ENCODE data around the gene ASRGL1.
"Not testable (repeated sequence)": the region's sequence is repeated elsewhere in the genome, so short reads cannot be mapped to it uniquely, and the experiment has no call there.

ASRGL1 gene

DNA sequence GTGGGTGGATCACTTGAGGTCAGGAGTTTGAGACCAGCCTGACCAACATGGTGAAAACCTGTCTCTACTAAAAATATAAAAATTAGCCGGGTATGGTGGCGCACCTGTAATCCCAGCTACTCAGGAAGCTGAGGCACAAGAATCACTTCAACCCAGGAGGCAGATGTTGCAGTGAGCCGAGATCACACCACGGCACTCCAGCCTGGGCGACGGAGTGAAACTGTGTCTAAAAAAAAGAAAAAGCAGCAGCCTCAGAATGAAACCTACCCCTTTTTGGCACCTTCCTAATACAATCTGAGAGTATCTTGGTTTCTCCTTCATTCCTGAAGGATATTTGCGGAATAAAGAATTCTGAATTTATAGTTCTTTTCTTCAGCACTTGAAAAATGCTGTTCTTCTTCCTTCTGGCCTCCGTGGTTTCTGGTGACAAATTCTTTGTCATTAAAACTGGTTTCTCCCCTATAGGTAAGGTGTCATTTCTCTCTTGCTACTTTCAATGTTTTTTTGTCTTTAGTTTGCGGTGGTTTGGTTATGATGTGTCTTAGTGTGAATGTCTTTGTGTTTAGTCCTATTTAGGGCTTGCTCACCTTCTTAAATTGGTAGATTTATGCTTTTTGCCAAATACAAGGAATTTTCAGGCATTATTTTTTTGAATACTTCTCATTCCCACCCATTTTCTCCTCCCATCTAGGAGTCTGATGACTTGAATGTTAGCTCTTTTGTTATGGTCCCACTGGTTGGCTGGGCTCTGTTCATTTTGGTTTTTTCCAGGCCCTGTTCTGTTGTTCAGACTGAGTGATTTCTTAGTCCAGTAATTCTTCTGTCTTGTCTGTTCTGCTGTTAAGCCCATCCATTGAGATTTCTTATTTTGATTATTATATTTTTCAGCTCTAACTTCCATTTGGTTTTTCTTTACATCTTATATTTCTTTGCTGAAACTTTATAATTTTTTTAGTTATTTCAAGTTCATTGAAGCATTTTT lies 15.4 kb downstream of the ASRGL1 start:
- DNase-seq (ENCODE audit: low read depth in 3 of 3) = no peak

DNA sequence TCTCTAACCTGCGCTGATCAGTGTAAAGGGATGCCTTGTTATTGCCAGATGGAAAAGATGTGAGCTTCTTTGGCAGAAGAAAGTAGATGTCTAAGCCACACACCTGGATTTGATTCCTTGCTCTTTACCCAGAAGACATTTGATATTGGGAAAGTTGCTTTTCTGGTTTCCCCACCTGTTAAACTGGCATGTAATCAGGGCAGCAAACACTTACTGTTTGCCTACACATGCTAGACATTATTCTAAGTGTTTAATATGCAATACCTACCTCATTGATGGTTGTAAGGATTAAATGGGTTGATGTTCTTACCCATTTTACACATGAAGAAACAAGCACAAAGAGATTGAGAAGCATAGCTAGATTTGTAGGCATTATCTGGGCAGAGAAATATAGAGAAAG lies 16.6 kb downstream of the ASRGL1 start:
- no peak for DNase-seq (ENCODE audit: low read depth in 3 of 3)

DNA sequence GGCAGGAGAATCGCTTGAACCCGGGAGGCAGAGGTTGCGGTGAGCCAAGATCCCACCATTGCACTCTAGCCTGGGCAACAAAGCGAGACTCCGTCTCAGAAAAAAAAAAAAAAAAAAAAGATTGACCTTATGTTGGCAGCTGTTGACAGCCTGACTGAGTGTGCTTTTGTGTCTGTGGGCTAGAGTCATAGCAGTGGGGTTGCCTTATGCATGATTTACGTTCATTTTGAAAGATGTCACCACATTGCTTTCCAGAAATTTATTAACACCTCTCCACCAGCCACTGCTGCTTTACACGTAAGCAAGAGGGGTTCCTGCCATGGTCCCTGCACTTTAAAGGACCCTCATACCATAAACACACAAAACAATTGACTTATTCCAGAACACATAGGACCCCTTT lies 21.0 kb downstream of the ASRGL1 start:
- no peak for DNase-seq (ENCODE audit: low read depth in 3 of 3)

DNA sequence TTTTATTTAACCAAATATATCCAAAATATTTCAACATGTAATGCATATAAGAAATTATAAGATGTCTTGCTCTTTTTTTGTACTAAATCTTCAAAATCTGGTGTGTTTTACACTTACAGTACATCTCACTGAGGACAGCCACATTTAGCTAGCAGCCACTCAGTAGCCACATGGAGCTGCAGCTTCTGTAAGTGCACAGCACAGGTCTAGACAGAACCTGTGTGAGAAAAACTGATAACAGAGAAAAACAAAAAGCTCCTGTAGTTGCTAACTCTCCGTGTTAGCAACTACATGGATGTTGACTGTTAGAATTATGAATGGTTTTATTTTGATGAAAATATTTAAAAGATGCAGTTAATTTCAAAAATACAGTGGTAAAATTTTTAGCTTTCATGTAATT lies 22.2 kb downstream of the ASRGL1 start:
- no peak for DNase-seq (ENCODE audit: low read depth in 3 of 3)

DNA sequence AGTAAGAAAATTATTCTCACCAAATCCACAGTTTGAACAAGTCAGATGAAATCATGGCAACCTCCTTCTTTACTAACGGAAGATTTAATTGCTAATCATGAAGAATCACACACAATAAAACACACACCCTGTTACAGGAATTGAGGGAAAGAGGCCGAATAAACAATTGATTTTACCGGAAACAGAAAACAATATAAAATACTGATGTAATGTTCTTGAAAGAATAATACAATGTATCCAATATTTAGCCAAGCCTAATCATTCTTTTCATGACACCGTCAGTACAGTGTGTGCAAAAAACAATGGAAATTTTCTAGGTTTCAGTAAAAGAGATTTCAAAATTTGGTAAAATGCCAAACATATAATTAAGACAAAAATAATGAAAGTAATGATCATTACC lies 23.4 kb downstream of the ASRGL1 start:
- DNase-seq (ENCODE audit: low read depth in 3 of 3) = no peak

DNA sequence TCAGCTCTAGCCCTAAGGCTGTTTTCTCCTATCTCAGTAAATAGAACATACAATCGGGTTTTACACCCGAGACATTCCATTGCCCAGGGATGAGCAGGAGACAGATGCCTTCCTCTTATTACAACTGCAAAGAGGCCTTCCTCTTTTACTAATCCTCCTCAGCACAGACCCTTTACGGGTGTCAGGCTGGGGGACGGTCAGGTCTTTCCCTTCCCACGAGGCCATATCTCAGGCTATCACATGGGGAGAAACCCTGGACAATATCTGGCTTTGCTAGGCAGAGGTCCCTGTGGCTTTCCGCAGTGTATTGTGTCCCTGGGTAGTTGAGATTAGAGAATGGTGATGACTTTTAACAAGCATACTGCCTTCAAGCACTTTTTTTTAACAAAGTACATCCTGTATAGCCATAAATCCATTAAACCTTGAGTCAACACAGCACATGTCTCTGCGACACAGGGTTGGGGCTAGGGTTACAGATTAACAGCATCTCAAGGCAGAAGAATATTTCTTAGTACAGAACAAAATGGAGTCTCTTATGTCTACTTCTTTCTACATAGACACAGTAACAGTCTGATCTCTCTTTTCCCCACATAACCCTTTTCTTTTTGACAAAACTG lies 31.7 kb downstream of the ASRGL1 start:
- not testable (repeated sequence) for DNase-seq (ENCODE audit: low read depth in 3 of 3)

DNA sequence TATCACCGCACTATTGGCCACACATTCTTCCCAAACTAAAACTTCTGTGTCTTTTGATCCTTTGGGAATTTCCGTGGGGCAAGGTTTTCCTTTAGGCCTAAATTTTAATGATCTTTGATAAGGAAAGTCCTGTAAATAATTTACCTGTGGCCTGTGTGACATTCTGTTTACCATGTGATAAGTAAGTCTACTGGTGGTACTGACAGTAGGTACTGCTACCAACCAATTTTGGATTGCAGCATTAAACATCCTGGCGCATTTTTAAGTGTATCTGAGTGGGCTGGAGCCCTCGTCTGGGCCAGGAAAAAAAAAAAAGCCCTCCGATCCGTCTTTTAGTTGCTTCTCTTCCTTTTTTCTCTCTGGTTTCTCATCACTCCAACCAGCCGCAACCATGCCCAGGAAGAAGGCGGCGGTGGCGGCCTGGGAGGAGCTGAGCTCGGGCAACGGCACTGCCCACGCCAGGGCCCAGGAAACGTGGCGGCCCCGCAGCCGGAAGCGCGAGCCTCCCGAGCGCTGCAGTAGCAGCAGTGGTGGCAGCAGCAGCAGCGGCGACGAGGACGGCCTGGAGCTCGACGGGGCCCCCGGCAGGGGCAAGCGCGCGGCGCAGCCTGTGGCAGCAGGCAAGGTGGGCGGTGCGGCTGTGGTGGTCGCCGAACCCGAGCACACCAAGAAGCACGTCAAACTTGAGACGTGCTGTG lies 33.6 kb downstream of the ASRGL1 start:
- peak in 1 of 3 donors; percentile 10 for DNase-seq (ENCODE audit: low read depth in 3 of 3)

DNA sequence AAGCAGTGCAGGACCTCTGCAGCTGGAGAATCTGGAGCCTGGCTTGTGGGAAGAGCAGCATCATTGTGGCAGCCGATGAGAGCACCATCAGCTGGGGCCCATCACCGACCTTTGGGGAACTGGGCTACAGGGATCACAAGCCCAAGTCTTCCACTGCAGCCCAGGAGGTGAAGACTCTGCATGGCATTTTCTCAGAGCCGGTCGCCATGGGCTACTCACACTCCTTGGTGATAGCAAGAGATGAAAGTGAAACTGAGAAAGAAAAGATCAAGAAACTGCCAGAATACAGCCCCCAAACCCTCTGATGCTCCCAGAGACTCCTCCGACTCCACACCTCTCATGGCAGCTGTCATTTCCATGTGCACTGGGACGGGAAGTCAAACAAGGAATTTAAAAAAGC lies 35.6 kb downstream of the ASRGL1 start:
- DNase-seq (ENCODE audit: low read depth in 3 of 3) = no peak

DNA sequence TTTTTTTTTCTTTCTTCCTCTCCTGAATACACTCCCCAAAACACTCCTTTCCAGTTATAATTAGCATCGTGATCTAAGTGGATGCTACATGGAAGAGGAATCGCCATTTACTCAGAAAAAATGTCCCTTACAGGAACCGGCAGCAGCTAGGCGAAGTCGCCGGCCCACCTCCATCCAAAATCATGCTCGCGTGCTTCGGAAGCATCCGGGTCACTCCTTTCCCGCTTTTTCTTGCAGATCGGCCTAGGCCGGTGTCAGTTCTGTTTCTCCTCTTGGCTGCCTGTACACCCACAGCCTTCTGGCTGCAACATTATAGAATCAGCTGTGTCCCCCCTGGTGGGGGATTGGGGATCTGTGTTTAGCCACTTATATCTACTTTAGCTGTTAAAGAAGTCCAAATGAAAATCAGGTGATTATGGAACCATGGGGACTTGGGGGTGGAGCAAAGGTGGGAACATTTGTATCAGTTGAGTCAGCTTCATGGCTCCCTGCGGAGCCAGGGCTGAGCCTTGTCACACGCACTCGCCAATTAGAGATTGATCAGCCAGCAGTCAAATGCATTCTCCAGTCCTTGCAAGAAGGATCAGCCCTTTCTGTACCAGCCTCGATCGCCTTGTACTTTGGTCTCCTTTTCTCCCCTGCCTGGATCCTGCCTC lies 36.3 kb downstream of the ASRGL1 start:
- no peak for DNase-seq (ENCODE audit: low read depth in 3 of 3)

DNA sequence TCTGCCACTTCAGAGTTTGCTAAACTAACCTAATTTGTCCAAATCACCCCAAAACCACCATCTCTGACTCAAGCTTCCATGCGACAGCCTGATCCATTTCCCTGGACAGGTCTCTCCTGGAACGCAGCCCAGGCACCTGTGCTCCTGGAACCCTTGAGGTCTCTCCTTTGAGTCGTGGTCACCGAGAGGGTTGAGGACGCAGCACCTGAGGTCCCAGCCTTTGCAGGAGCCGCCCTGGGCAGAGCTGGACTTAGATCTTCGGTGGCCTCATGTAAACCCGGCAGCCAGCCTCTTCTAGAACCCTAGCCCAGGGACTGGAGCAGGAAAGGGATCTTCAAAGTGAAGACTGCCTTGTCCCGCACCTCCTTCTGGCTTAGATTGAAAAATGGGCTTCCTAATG lies 37.6 kb downstream of the ASRGL1 start:
- DNase-seq (ENCODE audit: low read depth in 3 of 3) = no peak

DNA sequence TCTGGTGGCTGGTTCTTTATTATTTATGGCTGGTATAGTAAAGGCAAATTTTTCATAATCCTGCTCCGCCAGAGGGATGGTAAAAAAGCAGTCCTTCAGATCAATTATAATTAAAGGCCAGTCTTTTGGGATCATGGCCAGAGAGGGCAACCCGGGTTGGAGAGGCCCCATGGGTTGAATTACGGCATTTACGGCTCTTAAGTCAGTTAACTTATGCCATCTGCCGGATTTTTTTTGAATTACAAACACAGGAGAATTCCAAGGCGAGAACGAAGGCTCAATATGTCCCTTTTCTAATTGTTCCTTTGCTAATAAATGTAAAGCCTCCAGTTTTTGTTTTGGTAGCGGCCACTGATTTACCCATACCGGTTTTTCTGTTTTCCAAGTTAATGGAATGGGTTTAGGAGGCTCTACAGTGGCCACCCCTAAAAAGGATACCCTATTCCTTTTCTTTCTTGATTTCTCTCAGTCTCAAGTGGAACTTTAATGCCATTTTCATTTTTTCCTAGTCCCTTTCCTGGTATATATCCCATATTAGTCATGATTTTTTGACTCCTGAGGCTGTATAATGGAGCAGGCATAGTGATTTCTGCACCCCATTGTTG lies 41.3 kb downstream of the ASRGL1 start:
- not testable (repeated sequence) for DNase-seq (ENCODE audit: low read depth in 3 of 3)

DNA sequence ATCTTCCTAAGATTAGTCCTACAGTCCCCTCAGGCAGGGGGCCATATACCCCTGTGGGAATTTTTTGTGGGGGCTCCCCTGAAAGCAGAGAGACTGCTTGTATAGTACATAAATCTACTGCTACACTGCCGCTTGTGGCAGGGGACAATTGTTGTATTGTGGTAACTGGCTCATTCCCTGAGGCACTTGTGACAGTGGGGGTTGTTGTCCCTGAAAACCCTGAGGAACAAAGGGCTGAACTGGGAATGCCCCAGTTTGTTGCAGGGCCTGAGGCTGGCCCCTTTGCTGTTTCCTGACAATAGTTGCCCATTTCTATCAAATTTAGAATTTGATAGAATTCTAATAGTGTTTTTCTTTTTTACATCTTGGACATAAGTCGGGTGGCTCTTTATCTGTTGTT lies 42.3 kb downstream of the ASRGL1 start:
- not testable (repeated sequence) for DNase-seq (ENCODE audit: low read depth in 3 of 3)

DNA sequence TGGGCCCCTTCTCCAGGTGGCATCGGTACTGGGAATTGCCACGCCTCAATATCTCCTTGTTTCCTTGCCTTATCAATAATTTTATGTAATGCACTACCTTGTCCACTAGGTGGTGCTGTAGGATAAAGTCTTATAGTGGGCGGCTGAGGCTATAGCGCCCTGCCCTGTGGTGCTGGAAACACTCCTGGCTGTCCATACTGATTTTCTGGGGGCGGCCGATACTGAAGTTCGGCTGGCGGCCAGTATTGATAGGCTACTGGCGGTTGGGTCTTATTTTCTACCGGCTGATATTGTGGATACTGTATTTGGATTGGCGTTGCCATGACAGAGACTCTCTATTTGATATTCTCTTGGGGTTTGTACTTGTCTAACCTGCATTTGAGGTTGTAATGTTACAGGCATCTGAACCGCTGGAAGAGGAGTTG lies 43.6 kb downstream of the ASRGL1 start:
- not testable (repeated sequence) for DNase-seq (ENCODE audit: low read depth in 3 of 3)

DNA sequence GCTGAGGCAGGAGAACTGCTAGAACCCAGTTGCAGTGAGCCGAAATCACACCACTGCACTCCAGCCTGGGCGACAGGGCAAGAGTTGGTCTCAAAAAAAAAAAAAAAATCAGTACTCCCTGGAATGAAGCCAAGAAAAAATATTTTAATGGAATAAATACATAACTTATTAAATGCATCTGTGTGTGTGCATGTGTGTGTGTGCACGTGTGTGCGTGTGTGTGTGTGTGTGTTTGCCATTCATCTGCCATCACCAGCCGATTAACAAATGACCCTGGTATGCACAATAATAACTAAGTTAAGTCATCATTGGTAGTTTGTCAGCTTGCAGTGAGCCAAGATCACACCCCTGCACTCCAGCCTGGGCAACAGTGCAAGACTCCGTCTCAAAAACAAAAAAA lies 46.6 kb downstream of the ASRGL1 start:
- no peak for DNase-seq (ENCODE audit: low read depth in 3 of 3)

DNA sequence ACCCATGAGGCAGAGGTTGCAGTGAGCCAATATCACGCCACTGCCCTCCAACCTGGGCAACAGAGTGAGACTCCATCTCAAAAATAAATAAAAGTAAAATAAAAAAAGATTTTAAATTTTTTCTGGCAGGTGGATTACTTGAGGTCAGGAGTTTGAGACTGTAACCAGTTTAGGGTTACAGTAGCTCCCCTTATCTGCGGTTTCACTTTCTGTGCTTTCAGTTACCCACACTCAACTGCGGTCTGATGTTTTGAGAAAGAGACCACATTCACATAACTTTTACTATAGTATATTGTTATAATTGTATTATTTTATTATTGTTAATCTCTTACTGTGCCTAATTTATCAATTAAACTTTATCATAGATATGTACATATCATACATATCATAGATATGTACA lies 48.8 kb downstream of the ASRGL1 start:
- DNase-seq (ENCODE audit: low read depth in 3 of 3) = not testable (repeated sequence)

DNA sequence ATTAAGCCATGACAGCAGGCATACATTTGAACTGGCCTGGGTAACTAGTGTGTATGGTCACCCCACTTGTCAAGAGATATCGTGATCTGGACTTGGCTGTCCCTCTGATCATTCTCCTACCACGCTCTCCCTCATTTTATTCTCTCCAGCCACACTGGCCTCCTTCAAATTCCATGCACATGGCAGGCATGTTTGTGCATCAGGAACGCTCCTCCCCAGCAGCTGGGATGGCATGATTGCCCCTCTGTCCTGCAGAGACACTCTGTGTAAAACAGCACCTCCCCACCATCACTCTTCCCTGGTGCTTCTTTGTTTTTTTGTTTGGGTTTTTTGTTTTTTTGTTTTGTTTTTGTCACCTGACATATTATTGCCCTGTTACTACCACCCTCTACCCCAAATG lies 50.1 kb downstream of the ASRGL1 start:
- no peak for DNase-seq (ENCODE audit: low read depth in 3 of 3)

DNA sequence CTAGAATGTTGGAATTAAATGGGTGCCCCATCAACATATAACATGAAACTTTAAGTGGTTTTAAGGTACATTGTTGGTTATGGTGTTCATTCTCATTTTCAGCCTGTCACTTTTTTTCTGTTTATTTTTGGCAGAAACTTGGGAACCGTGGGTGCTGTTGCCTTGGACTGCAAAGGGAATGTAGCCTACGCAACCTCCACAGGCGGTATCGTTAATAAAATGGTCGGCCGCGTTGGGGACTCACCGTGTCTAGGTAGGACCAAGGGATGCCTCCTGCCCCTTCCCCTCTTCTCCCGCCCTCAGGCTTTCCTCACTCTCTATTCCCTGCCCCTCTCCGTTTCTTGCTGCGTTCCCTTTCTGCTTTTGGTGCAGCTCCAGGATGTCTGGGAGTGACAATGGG lies 51.8 kb downstream of the ASRGL1 start:
- DNase-seq (ENCODE audit: low read depth in 3 of 3) = no peak

DNA sequence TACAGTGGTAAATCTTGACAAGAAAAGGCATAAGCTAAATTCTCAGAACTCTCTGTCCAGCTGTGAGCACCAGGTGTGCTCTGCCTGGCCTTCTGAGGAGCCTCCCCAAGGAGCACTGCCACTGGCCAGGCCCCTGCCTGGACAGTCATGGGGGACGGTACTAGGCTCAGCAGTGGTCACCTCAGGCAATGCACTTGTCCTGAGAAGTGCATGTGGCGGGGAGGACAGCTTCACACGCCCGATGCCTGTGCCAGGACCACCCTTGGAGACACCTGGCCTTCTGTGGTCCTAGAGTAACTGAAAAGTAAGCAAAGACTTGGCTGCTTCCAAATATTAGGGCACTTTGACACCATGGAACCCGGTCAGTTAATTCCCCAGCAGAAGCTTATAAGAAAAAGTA lies 53.0 kb downstream of the ASRGL1 start:
- no peak for DNase-seq (ENCODE audit: low read depth in 3 of 3)

DNA sequence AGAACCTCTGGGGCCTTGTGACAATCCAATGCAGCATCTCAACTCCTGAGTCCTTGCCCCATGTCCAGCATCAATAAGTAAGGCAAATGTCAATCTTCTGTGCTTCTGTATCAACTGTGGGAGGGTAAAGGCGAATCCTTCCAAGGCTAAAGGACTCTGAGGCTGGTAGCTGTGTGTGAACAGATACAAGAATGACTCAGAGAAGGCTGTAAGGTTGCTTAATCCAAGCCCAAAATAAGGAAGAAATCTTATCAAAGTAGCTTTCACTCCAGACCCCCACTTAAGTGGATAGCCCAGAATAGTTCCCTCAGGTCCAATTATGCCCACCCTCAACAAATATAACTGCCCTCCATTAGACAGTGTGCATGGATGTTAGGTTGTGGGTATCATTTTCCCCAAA lies 53.5 kb downstream of the ASRGL1 start:
- DNase-seq (ENCODE audit: low read depth in 3 of 3) = no peak

DNA sequence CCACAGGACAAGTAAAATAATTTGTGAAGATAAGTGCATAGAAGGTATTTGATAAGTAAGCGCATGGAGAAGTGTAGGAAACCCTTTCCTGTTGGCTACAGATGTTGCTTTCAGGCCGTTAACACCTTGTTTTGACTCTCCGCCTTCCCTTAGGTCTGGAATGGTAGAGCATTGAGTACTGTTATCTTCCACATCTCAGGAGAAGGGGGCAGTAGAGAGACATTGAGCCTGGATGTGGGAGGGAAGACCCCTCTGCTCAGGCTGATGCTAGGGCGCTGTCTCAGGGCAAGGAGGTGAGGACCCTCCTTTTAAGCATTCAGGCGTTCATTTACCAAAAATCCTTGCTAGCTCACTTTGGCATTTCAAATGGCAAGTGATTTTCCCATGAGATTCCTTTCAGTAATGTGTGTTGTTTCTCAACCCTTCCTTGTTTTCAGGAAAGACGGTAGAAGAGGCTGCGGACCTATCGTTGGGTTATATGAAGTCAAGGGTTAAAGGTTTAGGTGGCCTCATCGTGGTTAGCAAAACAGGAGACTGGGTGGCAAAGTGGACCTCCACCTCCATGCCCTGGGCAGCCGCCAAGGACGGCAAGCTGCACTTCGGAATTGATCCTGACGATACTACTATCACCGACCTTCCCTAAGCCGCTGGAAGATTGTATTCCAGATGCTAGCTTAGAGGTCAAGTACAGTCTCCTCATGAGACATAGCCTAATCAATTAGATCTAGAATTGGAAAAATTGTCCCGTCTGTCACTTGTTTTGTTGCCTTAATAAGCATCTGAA lies 54.6 kb downstream of the ASRGL1 start:
- no peak for DNase-seq (ENCODE audit: low read depth in 3 of 3)

DNA sequence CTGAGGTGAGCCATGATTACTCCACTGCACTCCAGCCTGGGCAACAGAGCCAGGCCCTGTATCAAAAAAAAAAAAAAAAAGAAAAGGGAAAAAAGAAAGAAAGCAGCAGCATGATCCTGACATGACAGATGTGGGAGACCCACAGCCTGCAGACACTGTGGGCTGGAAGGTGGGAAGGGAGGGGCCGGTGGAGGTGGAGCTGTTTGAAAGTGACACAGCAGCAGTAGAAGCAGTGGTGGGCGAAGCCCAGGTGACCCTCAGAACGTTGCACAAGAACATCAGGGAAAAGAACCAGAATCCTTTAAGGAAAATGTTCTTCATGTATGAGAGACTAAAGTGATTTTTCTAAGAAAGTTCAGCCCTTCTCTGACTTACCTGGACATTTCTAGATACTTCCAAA lies 55.3 kb downstream of the ASRGL1 start:
- no peak for DNase-seq (ENCODE audit: low read depth in 3 of 3)
